K562 (cell line): ENCODE measurements around the gene PTPN7.
"Not testable (repeated sequence)": the region's sequence is repeated elsewhere in the genome, so short reads cannot be mapped to it uniquely, and the experiment has no call there.

Source experiments
- EGR1 ChIP-seq: fragments of 450-650 bp; conservative IDR thresholded peaks from 2 replicates; pipeline ENCODE4 v1.6.1; 2017; ENCODE audit warnings: mild to moderate bottlenecking
- FOS ChIP-seq: IDR thresholded peaks from 3 replicates; pipeline ENCODE4 v1.6.1; 2011; ENCODE audit not compliant: insufficient read length; ENCODE audit errors: extremely low read depth
- HDGF ChIP-seq: fragments of 450-650 bp; IDR thresholded peaks from 2 replicates; pipeline ENCODE4 v1.6.1; 2016
- POLR2A ChIP-seq: fragments of 450-650 bp; conservative IDR thresholded peaks from 2 replicates; pipeline ENCODE4 v1.6.1; 2016
- POU5F1 ChIP-seq: fragments of 150-350 bp; IDR thresholded peaks from 2 replicates; pipeline ENCODE4 v1.6.1; 2014; ENCODE audit warnings: borderline replicate concordance, low read length, low read depth, mild to moderate bottlenecking; ENCODE audit not compliant: partially characterized antibody
- RAD21 ChIP-seq, 2 experiments: fragments of 250-450 bp in 1 of 2; fragments of 450-650 bp in 1 of 2; sonication (Bioruptor Pico) in 1 of 2; formaldehyde crosslinking in 1 of 2; IDR thresholded peaks in 1 of 2; conservative IDR thresholded peaks in 1 of 2; 2 replicates each; pipeline versions ENCODE4 v1.4.0 to v1.8.0; 2020 to 2022; ENCODE audit warnings: mild to moderate bottlenecking in 2 of 2, moderate library complexity in 1 of 2
- RAD51 ChIP-seq: fragments of 450-650 bp; IDR thresholded peaks from 2 replicates; pipeline ENCODE4 v1.7.1; 2016; ENCODE audit warnings: low read depth, mild to moderate bottlenecking, borderline replicate concordance
- RBM15 ChIP-seq: fragments of 200-400 bp; formaldehyde crosslinking; IDR thresholded peaks from 2 replicates; pipeline ENCODE4 v1.6.1; 2018; ENCODE audit warnings: mild to moderate bottlenecking, low read length, moderate library complexity; ENCODE audit not compliant: insufficient read depth
- ZNF780A ChIP-seq: fragments of 250-450 bp; sonication (Bioruptor Pico); IDR thresholded peaks from 2 replicates; pipeline ENCODE4 v1.5.0; 2021; ENCODE audit warnings: mild to moderate bottlenecking
- ZNF79 ChIP-seq: fragments of 250-450 bp; sonication (Bioruptor Pico); IDR thresholded peaks from 2 replicates; pipeline ENCODE4 v1.4.0; 2020; ENCODE audit warnings: low read depth, mild to moderate bottlenecking, moderate library complexity
- TF ChIP-seq, protein P1 (sequence below): fragments of 250-450 bp; sonication (Bioruptor Pico); IDR thresholded peaks from 2 replicates; pipeline ENCODE4 v1.8.0; 2022; ENCODE audit warnings: moderate library complexity, mild to moderate bottlenecking, inconsistent platforms

DNA sequence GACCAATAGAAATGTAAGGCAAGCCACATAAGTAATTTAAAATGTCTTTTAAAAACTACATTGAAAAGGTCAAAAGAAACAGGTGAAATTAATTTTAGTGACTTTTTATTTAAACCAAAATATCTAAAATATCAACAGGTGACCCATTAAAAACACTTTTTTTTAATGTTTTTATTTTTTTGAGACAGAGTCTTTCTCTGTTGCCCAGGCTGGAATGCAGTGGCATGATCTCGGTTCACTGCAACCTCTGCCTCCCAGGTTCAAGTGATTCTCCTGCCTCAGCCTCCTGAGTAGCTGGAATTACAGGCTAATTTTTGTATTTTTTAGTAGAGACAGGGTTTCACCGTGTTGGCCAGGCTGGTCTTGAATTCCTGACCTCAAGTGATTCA lies 20.3 kb upstream of the PTPN7 start:
- not testable (repeated sequence) for TF ChIP-seq RAD51; ZNF780A (CRISPR knock-in tag); RAD21 (CRISPR knock-in tag; conservative IDR thresholded peaks at IDR 0.05 in 1 of 2, IDR thresholded peaks at IDR 0.05 in 1 of 2); ZNF79 (CRISPR knock-in tag); HDGF; RBM15; FOS; POU5F1; EGR1; POLR2A
- TF ChIP-seq, protein P1, sequence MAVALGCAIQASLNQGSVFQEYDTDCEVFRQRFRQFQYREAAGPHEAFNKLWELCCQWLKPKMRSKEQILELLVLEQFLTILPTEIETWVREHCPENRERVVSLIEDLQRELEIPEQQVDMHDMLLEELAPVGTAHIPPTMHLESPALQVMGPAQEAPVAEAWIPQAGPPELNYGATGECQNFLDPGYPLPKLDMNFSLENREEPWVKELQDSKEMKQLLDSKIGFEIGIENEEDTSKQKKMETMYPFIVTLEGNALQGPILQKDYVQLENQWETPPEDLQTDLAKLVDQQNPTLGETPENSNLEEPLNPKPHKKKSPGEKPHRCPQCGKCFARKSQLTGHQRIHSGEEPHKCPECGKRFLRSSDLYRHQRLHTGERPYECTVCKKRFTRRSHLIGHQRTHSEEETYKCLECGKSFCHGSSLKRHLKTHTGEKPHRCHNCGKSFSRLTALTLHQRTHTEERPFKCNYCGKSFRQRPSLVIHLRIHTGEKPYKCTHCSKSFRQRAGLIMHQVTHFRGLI: not testable (repeated sequence)
